Skin epidermis (tissue), 12 donors: ENCODE measurements around the gene MCTP1.

Experiments
- H3K27ac ChIP-seq, 21 experiments: fragments of 200-600 bp; sonication (generic) in 11 of 21; one replicate each; pipeline ENCODE4 v1.5.0; 2020; ENCODE audit warnings: mild to moderate bottlenecking in 3 of 21, inconsistent platforms in 2 of 21, moderate library complexity in 2 of 21
- H3K4me3 ChIP-seq, 7 experiments: fragments of 200-600 bp; sonication (generic) in 2 of 7; one replicate each; pipeline ENCODE4 v1.5.0; 2020; ENCODE audit warnings: inconsistent platforms in 2 of 7, mild to moderate bottlenecking in 2 of 7, moderate library complexity in 1 of 7

MCTP1 gene

DNA sequence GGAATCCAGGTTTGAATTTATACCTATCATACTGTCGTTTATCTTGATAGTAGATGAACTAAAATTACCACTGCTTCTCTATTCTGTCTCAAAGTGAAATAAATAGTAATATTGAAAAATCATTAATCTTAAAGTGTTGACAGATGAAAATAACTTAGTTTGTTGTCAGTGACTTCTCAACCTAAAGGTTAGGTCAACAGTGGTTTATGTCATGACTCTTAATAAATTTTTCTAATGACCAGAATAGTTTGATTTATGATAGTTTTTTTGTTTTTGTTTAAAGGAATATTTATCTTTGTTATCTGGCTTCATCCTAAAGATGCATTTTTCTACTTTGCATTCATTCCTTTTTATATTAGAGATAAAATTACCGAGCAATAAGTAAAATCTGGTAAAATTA lies 585.3 kb downstream of the MCTP1 start:
- Histone ChIP-seq H3K4me3 (no peak overlapping the region), H3K27ac (no peak overlapping the region)

DNA sequence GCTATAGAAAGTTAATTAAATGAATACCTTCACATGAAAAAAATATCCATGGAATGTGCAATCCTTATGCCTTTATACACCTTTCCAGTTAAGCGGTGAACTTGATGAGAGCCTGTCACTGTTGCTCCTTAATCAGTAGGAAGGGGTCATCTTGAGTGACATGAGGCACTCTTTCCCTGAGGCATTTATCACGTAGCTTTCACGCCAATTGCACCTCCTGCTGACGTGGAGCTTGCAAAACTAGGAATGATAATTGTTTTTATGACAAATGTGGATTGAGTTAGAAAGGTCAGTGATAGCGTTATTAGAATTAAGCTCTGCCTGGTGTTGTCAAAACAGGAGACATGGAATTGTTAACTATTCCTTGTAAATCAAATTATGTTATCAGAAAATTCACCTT lies 586.7 kb downstream of the MCTP1 start:
- Histone ChIP-seq H3K27ac (no peak overlapping the region), H3K4me3 (no peak overlapping the region)

DNA sequence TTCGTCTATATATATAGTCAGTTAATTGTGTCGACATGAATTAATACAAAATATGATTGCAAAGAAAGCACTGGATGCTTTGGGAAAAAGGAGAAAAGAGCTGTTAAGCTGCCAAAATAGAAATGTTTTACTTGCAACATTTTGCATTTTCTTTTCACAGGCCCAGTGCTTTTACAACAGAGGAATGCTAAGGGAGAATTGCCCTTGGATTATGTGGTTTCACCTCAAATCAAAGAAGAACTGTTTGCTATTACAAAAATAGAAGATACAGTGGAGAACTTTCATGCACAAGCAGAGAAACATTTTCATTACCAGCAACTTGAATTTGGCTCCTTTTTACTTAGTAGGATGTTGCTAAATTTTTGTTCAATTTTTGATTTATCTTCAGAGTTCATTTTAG lies 590.2 kb downstream of the MCTP1 start:
- H3K4me3 ChIP-seq = no peak overlapping the region
- H3K27ac ChIP-seq = no peak overlapping the region

DNA sequence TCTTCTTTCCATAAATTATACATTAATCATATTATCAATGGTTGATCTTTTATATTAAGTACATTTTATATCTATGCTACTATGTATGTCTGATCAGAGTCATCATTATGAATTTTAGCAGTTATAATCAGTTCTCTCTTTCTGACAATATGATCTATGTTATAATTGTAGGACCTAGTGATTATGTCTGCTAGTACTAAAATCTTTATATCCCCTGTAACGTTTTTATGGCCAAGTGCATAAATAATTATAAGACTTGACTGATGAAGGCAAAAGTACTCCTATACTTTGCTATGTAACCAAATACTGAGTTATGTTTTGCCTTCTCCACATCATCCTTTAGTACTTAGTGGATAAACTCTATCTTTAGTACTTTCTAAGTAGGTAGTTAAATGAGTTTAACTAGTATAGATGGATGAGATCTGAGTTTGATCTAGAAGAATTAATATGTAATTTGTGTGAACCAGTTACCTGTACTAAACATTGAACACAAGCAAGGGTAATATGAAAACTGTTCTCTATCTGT lies 591.0 kb downstream of the MCTP1 start:
- Histone ChIP-seq H3K27ac (no peak overlapping the region), H3K4me3 (no peak overlapping the region)

DNA sequence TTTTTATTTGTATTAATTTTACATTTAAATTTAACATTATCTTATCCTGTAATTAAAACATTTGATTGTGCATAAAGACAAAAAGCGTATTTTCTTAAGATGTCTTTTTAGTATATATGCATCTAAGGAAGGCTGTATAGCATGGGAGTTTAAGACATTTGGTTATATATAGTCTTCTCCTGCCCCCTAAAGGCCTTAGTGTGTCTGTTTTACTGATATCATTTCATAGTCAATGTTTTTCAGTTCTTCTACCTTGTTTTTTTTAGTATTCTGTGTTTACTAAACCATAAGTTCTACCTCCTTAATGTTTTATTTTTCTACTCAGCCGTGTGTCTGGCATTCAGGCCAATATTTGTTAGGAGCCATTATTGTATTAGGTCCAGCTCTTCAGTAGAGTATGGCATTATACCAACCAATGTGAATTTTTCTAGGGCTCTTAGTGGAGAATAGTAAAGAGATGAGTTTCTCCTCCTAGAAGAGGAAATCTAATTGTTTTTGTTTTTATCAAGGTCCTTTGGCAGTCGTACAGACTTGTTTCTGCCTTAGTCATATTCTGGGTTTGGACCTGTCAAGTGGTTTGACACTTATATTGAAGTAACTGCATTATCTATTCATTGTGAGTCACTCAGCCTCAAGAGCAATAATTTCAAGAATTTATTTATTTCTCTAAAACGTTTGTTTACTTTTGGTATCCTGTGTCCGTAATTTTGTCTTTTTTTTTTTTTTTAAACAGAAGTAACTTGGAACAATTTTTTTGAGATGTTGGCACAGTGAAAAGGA lies 591.7 kb downstream of the MCTP1 start:
- Histone ChIP-seq H3K4me3 (no peak overlapping the region), H3K27ac (no peak overlapping the region)

DNA sequence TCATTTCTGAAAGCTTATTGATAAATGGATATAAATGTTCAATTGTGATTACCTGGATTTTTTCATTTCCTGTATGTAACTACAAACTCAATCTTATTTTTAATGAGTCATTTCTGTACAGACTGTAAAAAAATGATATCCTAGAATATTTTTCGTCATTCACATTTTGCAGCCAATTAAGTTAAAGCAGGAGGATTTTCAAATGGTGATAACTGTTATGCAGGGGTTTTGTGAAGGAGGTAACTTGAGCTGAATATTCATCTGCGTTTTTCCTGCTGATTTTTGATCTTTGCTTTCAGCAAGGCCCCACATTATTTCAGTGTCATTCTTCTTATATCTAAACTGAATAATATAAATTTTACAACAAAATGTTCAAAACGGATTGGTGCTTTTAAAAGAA lies 592.3 kb downstream of the MCTP1 start:
- Histone ChIP-seq H3K4me3 (no peak overlapping the region), H3K27ac (peak overlapping the region in 1 of 21 experiments; percentile 8)

DNA sequence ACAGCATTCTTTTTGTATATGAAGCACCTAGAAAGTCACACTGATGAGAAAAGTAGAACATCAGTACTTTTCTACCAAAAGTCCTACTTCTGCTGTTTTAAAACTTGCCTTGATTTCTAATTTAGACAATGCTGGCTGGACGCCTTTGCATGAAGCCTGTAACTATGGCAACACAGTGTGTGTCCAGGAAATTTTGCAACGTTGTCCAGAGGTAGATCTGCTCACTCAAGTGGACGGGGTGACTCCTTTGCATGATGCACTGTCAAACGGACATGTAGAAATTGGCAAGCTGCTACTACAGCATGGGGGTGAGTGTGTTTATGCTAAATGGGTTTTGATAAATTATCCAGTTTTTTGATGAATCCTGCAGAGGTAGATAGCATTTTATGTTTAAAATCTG lies 592.9 kb downstream of the MCTP1 start:
- Histone ChIP-seq H3K4me3 (no peak overlapping the region), H3K27ac (peak overlapping the region in 1 of 21 experiments; percentile 8)

DNA sequence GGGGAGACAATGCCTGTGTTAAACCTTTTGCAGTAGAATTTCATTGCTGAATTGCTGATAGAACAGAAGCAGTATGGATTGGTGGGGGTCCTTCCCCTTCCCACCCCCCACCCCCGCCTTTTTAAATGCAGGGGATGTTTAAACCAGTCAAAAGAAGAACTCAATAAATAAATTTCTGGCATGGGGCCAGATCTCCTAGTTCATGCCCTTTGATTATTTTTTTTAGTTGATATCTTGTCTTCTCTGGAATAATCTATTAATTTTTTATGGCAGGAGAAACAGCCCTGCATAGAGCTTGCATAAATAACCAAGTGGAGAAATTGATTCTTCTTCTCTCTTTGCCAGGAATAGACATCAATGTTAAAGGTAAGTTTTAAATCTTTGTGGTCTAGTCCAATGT lies 593.6 kb downstream of the MCTP1 start:
- Histone ChIP-seq H3K27ac (no peak overlapping the region), H3K4me3 (no peak overlapping the region)

DNA sequence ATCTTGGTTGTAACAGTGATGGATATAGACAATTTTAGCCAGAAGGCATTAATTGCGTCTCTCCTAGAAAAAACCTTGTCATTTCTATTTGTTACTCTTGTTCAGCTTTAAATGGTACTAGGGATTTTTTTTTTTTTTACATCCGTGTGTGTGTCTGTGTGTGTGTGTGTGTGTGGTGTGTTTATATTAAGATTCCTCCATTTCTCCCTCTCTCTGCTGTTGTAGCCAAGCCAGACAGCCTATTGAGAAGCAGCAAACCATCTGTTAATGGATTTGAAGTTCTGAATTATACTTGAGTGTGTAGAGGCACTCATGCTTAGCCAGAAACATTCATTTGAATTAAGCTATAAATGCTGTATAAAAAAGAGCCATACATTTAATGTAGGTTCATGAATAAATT lies 594.1 kb downstream of the MCTP1 start:
- no peak overlapping the region for H3K27ac ChIP-seq

DNA sequence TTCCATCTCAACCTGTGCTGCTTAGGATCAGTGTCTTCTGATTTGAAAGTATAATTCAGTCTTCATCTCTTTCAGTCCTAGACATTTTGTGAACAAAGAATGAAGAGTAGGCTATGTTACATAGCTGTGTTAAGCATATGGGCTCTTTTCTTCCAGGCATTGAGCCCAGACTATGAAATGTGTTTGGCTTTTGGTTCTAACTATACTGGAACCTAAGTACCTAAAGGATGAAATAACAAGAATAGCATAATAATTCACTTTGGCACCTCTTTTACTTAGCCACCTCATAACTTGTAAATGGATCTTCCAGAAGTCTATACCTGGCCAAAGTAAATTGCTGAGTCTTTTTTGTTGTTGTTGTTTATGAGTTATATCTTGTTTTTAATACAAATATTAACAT lies 595.0 kb downstream of the MCTP1 start:
- no peak overlapping the region for H3K27ac ChIP-seq
- no peak overlapping the region for H3K4me3 ChIP-seq

More for the DNA sequence above, 594.1 kb downstream of the MCTP1 start:
- H3K4me3 ChIP-seq = no peak overlapping the region

DNA sequence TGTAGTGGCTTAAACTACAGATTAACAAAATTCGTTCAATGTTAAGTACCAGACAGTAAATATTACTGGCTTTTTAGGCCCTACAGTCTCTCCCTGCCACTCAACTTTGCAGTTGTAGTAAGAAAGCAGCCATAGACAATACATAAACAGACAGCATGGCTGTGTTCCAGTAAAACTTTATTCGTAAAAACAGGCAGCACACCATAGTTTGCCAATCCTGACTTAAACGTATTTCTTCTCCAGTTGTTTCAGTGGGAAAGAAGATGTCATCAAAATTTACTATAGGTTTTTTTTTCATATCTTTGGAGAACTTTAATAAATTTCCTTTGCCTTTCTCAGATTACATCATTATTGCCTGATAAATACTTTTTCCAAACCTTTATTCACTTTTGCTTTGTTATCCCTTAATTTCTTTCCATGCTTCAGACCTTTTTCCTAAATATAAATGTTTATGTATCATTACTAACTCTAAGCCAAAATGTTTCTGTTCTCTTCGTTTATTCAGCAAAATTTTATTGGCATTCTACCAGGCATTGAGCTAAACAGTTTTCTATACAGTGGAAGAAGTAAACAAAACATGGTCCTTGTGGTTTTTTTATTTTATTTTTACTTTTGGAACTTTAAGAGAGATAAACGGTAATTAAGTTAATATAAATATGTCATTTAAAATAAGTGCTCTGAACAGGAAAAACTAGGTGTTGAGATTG lies 601.9 kb downstream of the MCTP1 start:
- no peak overlapping the region for H3K4me3 ChIP-seq
- no peak overlapping the region for H3K27ac ChIP-seq

DNA sequence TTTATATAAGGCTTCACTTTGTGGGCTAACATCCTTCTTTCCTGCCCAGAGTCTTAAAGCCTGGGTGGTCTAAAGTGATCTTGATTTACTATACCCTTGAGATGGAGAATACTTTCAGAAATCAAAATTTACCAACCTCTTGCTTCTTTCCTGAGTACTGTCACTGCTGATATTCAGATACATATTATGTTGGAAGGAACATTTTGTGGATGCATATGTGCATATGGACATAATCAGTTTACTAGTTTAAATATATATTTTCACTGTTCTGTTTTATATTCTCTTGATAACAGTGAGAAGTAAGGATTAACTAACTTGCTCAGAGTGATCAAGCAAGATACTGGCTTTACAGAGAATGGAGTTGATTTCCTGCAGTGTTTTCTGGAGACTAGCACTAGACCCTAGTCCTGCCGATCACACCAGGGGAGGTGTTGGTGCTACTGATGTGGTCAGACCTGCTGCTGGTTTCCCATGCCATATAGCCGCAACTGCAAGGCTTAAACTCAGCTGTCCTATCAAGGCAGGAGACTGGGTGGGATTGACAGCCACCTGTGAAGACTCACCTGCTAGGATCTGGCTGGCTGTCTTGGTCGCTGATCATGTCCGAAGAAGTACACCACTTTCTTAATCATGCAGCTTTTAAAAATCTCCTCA lies 608.8 kb downstream of the MCTP1 start:
- Histone ChIP-seq H3K27ac (no peak overlapping the region), H3K4me3 (no peak overlapping the region)

DNA sequence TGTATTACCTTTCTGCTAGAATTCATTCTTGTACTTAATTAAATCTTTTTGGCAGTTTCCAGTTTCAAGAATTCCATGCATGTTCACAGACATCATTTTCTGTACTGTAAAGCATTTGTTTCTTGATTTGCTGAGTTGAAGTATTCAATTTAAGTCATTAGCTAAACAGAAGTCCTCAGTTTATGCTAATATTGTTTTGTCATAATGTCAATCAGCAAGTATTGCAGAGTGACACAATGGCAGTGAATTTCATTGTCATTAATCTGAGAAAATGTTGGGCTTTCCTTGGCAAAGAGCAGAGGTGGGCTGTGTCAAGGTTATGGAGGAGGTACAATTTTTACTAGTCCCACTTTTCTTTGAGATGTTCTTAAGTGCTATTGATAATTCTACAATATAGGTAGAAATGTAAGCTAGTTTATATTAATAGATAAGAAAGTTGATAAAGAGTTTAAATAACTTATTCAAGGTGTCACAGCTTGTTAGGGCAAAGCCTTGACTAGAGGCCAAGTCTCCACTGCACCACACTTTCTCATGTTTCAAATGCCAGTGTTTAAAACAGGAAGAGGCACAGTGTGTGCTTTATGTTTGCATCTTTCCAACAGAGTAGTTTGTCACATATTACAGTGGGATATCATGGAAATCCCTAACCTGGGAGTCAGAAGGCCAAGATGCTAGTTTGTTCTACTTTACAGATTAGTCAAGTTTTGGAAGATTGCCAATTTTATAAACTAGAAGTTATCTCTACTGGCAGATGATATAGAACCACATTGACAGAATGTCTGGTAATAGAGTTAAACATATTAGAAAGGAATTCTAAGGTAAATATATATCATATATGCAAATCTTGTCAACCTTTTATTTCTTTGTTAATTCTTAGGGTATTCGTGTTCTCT lies 610.2 kb downstream of the MCTP1 start:
- Histone ChIP-seq H3K27ac (no peak overlapping the region), H3K4me3 (no peak overlapping the region)

DNA sequence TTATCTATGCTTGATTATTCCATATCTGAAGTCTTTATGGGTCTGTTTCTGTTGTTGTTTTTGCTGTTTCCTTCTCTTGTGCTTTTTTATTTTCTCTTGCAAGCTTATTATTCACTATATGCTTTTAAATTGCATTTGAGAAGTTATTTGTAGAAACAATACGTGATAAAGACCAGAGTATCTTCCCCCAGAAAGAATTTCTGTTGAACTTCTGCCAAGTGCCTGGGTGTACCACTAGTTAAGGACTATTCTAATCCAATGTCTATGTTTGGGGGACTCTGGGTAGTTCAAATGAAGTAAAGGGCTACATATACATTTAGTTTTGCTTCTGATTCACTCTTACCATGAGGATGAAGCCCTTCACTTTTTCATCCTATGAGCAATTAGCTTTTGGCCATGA lies 612.1 kb downstream of the MCTP1 start:
- no peak overlapping the region for H3K4me3 ChIP-seq

DNA sequence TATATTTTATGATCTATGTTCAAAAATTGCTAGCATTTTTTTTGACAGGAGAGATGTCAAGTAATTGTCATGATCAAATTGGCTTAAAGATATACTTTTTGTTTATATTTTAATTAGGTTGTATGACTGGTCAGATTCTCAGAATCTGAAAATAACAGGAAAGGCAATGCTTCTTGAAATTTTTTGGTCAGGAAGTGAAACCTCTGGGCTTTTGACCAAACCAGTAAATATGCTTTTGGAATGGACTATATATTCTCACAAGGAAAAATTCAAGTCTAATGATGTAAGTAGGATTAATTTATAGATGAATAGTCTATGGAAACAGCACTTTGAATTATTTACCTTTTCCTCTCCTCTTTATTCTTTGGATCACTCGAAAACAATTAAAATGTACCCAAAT lies 614.2 kb downstream of the MCTP1 start:
- H3K27ac ChIP-seq = no peak overlapping the region
- no peak overlapping the region for H3K4me3 ChIP-seq

More for the DNA sequence above, 612.1 kb downstream of the MCTP1 start:
- no peak overlapping the region for H3K27ac ChIP-seq

DNA sequence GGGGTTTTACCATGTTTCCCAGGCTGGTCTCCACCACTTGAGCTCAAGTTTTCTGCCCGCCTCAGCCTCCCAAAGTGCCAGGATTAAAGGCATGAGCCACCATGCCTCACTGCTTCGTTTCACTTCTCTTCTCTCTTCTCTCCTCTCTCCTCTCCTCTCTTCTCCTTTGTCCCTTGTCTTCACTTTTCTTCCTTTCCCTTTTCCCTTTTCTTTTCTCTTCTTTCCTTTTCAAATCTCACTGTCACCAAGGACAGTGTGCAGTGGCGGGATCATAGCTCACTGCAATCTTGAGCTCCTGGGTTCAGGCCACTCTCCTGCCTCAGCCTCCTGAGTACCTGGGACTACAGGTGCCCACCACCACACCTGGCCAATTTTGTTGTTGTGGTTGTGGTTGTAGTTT lies 617.0 kb downstream of the MCTP1 start:
- H3K4me3 ChIP-seq = no peak overlapping the region
- H3K27ac ChIP-seq = no peak overlapping the region

DNA sequence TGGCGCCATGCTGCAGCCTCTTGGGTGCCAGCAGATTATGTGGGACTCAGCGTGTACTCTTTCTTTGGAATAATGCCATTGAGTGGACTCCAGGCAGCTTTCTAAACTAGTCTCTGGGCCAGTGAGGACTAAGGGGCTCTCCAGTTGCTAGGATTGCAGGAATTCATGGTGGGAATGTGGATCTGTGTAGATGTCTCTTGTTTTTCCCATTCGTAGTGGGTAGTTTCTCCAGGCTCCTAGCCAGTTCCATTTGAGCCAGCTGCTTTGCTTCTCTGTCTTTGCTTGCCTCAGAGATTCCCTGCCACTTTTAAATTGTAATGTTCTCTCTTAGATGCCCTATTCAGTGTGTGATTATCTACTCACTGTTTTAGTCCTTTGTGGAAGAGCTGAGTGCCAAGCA lies 623.8 kb downstream of the MCTP1 start:
- Histone ChIP-seq H3K27ac (no peak overlapping the region), H3K4me3 (no peak overlapping the region)

DNA sequence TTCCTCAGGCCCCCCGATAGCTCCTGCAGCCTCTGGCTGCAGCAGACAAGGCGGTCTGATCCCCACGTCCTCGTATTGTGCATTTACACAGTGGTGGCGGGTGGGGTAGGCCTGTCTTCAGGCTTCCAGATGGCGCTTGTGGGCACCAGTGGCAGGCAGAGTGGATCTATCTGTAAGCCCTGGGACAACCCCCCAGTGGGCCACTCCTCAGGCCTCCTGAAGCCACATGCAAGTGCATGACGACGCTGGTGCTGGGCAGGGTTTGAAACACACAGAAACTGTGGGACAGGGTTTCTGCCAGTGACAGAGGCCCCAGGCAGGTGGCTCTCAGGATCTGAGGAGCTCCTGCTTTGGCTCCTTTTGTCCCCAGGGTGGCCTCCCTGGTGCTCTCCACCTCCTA lies 624.4 kb downstream of the MCTP1 start:
- Histone ChIP-seq H3K4me3 (no peak overlapping the region), H3K27ac (no peak overlapping the region)

DNA sequence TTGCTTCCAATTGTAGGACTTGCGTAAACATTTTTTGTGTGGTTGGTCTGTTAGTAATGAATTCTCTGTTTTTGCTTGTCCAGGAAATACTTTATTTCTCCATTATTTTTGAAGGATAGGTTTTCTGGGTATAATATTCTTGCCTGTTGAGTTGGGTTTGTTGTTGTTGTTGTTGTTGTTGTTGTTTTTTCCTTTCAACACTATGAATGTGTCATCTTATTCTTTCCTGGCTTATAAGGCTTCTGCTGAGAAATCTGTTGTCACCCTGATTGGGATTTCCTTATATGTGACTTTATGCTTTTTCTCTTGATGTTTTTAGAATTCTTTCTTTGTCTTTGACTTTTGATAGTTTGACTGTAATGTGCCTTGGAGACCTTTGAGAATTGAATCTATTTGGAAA lies 626.6 kb downstream of the MCTP1 start:
- no peak overlapping the region for H3K4me3 ChIP-seq

More for the DNA sequence above, 626.6 kb downstream of the MCTP1 start:
- H3K27ac ChIP-seq = no peak overlapping the region
